ENCODE results near the gene DDX41. TPM values are rescaled to one million over a fixed set of nuclear protein-coding genes. Genes with fewer than 3 reads are reported as not detected.
"Not testable (repeated sequence)": the region's sequence is repeated elsewhere in the genome, so short reads cannot be mapped to it uniquely, and the experiment has no call there.

DDX41 gene
- 10 to 100 TPM; 49.6 to 49.7 TPM for total RNA-seq
- polyA plus RNA-seq (2013, experiment 1 of 2): 79.0 TPM
- 77.9 TPM for polyA plus RNA-seq (2013, experiment 2 of 2)
- total RNA-seq: 38.4 to 169 (median 61.3) reads per million in 172 experiments

DNA sequence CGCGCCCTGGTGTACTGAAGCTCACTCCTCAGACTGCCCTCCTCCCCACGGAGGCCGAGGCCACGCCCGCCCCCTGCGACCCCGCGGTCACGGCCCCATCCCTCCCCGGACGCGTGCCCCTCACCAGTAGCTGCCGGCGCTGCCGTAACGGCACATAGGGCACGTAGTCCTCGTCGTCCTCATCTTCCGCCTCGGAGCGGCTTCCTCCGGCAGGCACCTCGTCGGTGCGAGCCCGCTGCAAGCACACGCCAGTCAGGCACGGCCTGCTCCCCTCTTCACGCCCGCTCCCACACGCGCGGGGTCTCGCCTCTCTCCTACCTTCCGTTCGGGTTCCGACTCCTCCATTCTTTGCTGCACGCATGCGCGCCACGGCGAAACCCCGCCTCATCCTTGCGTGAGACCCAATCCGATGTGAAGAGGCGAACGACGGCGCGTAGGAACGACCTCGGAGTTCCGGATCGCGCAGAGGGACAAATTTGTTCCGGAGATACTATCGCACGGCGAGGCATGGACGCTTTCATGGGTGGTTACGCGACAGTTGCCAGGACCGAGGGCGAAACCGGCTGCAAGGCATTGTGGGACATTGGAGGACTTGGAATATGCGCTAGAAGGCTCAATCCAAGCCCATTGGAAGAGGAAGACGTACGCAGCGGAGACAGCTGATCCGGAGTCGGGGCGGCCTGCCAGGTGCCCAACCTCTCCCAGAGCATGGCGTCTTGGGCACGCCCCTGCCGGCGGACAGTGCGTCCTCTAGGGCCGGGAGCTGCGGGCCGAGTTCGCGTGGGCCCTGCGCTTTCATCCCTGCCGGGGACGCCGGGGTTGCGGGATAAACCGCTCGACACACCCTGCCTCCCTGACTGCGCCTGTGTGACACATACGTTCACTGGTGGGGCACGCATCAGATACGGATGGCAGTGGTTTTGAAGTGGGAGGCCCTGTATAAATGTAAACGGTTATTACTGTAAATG is at the start of gene DDX41:
Gene DDX41, minus strand, starts transcription at position 361 of the 968 bp plus-strand sequence. Its CDS starts 16 bp downstream, at position 345.
- Mint-ChIP-seq H3K9me3 (no peaks in the 10 kb centered on the region), H3K4me1 (ENCODE audit: low read depth) (peaks cover 43% of the 10 kb centered on the region), H3K27me3 (no peaks in the 10 kb centered on the region), H3K36me3 (ENCODE audit: low read depth) (peaks cover 62% of the 10 kb centered on the region), H3K4me3 (peak within 1 kb of the TSS; percentile 93), H3K27ac (peak within 1 kb of the TSS; percentile 84)
- Histone ChIP-seq H3K4me1 (ENCODE audit: insufficient read depth, low read length) (peaks cover 51% of the 10 kb centered on the region), H3K36me3 (ENCODE audit: insufficient read depth, low read length) (peaks cover 57% of the 10 kb centered on the region), H3K27me3 (ENCODE audit: control insufficient read depth in 1 of 2, insufficient read depth in 2 of 2, low read length in 2 of 2) (no peaks in the 10 kb centered on the region), H3K27ac (ENCODE audit: low read depth in 1 of 2, low read length in 2 of 2) (peak within 1 kb of the TSS; percentile 36 to 54), H3K4me3 (ENCODE audit: low read length) (peak within 1 kb of the TSS; percentile 72), H3K9me3 (ENCODE audit: control insufficient read depth in 1 of 2, insufficient read depth in 1 of 2, low read length in 2 of 2) (no peaks in the 10 kb centered on the region)
- ChIA-PET CTCF (interaction anchor here (1.3 to 1.4 kb wide), 3 partner anchors 15 to 126 kb away, joined by 3 read pairs; partner anchors contain the start of gene PDLIM7), POLR2A (interaction anchor here (0.8 to 1.3 kb wide), 4 partner anchors 19 to 83 kb away, joined by 3 to 5 read pairs (median 3); partner anchors contain the start of genes B4GALT7, PDLIM7 and PRR7)
- DNase-seq (peak; percentile 88 to 98 (median 94)), ATAC-seq (ENCODE audit: poor library complexity) (peak; percentile 90)
- TF ChIP-seq, protein P1, sequence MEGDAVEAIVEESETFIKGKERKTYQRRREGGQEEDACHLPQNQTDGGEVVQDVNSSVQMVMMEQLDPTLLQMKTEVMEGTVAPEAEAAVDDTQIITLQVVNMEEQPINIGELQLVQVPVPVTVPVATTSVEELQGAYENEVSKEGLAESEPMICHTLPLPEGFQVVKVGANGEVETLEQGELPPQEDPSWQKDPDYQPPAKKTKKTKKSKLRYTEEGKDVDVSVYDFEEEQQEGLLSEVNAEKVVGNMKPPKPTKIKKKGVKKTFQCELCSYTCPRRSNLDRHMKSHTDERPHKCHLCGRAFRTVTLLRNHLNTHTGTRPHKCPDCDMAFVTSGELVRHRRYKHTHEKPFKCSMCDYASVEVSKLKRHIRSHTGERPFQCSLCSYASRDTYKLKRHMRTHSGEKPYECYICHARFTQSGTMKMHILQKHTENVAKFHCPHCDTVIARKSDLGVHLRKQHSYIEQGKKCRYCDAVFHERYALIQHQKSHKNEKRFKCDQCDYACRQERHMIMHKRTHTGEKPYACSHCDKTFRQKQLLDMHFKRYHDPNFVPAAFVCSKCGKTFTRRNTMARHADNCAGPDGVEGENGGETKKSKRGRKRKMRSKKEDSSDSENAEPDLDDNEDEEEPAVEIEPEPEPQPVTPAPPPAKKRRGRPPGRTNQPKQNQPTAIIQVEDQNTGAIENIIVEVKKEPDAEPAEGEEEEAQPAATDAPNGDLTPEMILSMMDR (IDR thresholded peaks at IDR 0.05): no peak
- intact Hi-C loops (cut with DNase I, micrococcal nuclease): loop anchor here (1.0 to 5.0 kb wide), 4 partner anchors 20 to 205 kb away; partner anchors contain the start of genes FAM193B (in 1 of the 2), MXD3 (in 1 of the 2) and PDLIM7 (in 1 of the 2)

DNA sequence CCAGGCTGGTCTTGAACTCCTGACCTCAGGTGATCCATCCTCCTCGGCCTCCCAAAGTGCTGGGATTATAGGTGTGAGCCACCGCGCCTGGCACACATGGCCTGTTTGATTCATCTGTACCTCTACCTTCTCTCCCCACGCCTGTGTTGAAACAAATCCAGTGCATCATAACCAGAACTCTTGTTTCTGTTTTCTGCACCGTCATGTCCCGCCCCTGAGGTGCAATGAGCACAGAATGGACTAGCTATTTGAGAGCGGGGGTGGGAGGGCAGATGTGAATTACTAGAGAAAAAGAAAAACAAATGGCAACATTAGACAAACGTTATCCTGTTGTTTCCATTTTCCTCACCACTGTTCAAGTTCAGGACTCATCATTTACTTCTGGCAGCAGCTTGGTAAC is 48.3 kb upstream of the DDX41 start:
- no peak for ATAC-seq (ENCODE audit: poor library complexity)
- Mint-ChIP-seq H3K27me3 (peaks cover 10% of the 10 kb centered on the region), H3K36me3 (ENCODE audit: low read depth) (no peaks in the 10 kb centered on the region), H3K4me1 (ENCODE audit: low read depth) (no peaks in the 10 kb centered on the region), H3K4me3 (no peak overlapping the region), H3K27ac (no peak overlapping the region), H3K9me3 (no peaks in the 10 kb centered on the region)
- no peaks in the 10 kb centered on the region for H3K4me1 ChIP-seq (ENCODE audit: insufficient read depth, low read length)
- intact Hi-C loops (cut with DNase I, micrococcal nuclease): no loop called here
- no peaks in the 10 kb centered on the region for H3K36me3 ChIP-seq (ENCODE audit: insufficient read depth, low read length)
- peaks cover 0 to 5% of the 10 kb centered on the region in 2 experiments for H3K27me3 ChIP-seq (ENCODE audit: control insufficient read depth in 1 of 2, insufficient read depth in 2 of 2, low read length in 2 of 2)
- H3K4me3 ChIP-seq (ENCODE audit: low read length): no peak overlapping the region
- H3K9me3 ChIP-seq (ENCODE audit: control insufficient read depth in 1 of 2, insufficient read depth in 1 of 2, low read length in 2 of 2): no peaks in the 10 kb centered on the region
- POLR2A ChIA-PET: no interaction called here
- H3K27ac ChIP-seq (ENCODE audit: low read depth in 1 of 2, low read length in 2 of 2): no peak overlapping the region
- CTCF ChIA-PET: no interaction called here
- no peak for DNase-seq
- TF ChIP-seq, protein P1 (IDR thresholded peaks at IDR 0.05): no peak

- H3K36me3 Mint-ChIP-seq (ENCODE audit: low read depth); H3K36me3 ChIP-seq (ENCODE audit: insufficient read depth, low read length); H3K4me3 ChIP-seq (ENCODE audit: low read length); H3K4me3 Mint-ChIP-seq; CTCF ChIA-PET; H3K27ac ChIP-seq (ENCODE audit: low read depth in 1 of 2, low read length in 2 of 2); H3K27me3 ChIP-seq (ENCODE audit: control insufficient read depth in 1 of 2, insufficient read depth in 2 of 2, low read length in 2 of 2); H3K9me3 Mint-ChIP-seq; ATAC-seq (ENCODE audit: poor library complexity); H3K27me3 Mint-ChIP-seq; DNase-seq; H3K9me3 ChIP-seq (ENCODE audit: control insufficient read depth in 1 of 2, insufficient read depth in 1 of 2, low read length in 2 of 2); POLR2A ChIA-PET; H3K27ac Mint-ChIP-seq: not testable (repeated sequence)
- peaks cover 13% of the 10 kb centered on the region for H3K4me1 ChIP-seq (ENCODE audit: insufficient read depth, low read length)
- intact Hi-C loops (cut with DNase I, micrococcal nuclease): loop anchor here in 1 of 2 experiments (5.0 kb wide), 1 partner anchor 1172 kb away; the partner anchor contains the start of genes HIGD2A and NOP16
- peaks cover 24% of the 10 kb centered on the region for H3K4me1 Mint-ChIP-seq (ENCODE audit: low read depth)
Measured at GRCh38 chr5:177559446-177559941, 42.7 kb upstream of the DDX41 start.
